Muscle of leg (tissue), 11 donors: ENCODE results near the gene ZNG1C. TPM values are rescaled to one million over a fixed set of nuclear protein-coding genes. Genes with fewer than 3 reads are reported as not detected.
"Not testable (repeated sequence)": the region's sequence is repeated elsewhere in the genome, so short reads cannot be mapped to it uniquely, and the experiment has no call there.

Experiments used
- DNase-seq: peaks from one replicate; pipeline ENCODE4 v3.0.0; 2013
- H3K27ac ChIP-seq: one replicate; pipeline ENCODE4 v1.5.1; 2013; ENCODE audit warnings: mild to moderate bottlenecking, low read length, control low read depth
- H3K27me3 ChIP-seq: one replicate; pipeline ENCODE4 v1.6.1; 2013; ENCODE audit warnings: low read length; ENCODE audit not compliant: control insufficient read depth, insufficient read depth
- H3K36me3 ChIP-seq: one replicate; pipeline ENCODE4 v1.6.1; 2013; ENCODE audit warnings: low read length; ENCODE audit not compliant: control insufficient read depth, insufficient read depth
- H3K4me1 ChIP-seq: one replicate; pipeline ENCODE4 v1.6.1; 2013; ENCODE audit warnings: low read length; ENCODE audit not compliant: control insufficient read depth, insufficient read depth
- H3K4me3 ChIP-seq: one replicate; pipeline ENCODE4 v1.5.1; 2013; ENCODE audit warnings: low read length, control low read depth
- H3K9me3 ChIP-seq: replicated peaks from 2 replicates; pipeline ENCODE4 v1.6.1; 2013; ENCODE audit warnings: low read depth, low read length; ENCODE audit not compliant: control insufficient read depth
- WGBS: methylation state at CpG from one replicate; pipeline ENCODE4 v1.1.5; 2013; ENCODE audit warnings: missing lambda C conversion rate; ENCODE audit not compliant: insufficient coverage; 5-methylcytosine and 5-hydroxymethylcytosine counted together
- polyA plus RNA-seq, 8 donors: library from polyadenylated mRNA; unstranded; fragments of 120-200 nt; gene quantifications; one replicate each; pipeline versions ENCODE4 v1.2.1 to v1.2.3, GENCODE V29; 2013; ENCODE audit warnings: inconsistent platforms in 1 of 8, low replicate concordance in 1 of 8; ENCODE audit not compliant: insufficient read length in 8 of 8, insufficient read depth in 1 of 8
- total RNA-seq: library from RNA; stranded (reverse); fragments of 120-200 nt; gene quantifications from one replicate; pipeline ENCODE4 v1.2.4, GENCODE V29; 2013

ZNG1C gene
- total and polyA plus RNA-seq, 9 donors = 10.0 to 25.9 (median 21.0) TPM

DNA sequence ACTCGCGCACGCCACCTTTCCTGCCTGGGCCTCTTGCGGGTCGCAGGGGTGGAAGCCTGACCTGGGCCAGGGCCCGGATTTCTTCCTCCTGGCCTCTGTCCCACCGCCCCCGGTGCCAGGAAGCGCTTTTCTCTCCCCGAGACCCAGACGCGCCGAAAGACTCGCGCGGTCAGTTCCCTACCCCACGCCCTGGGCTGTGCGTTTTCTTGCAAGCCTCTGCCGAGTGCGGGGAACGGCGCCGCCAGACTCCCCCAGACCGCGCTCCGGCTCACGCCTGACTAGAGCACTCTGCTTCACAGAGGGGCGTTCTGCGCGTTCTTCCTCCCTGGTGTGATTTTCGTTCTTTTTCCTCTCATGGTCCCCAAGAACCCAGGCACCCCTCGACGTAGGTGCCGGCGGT is 65.3 kb downstream of the ZNG1C start:
- not testable (repeated sequence) for H3K4me3 ChIP-seq, H3K9me3 ChIP-seq, H3K4me1 ChIP-seq, H3K27ac ChIP-seq, H3K36me3 ChIP-seq, DNase-seq
- WGBS = no CpG with 5 or more reads among the region's 35 CpGs
- H3K27me3 ChIP-seq = peaks cover 14% of the 10 kb centered on the region

DNA sequence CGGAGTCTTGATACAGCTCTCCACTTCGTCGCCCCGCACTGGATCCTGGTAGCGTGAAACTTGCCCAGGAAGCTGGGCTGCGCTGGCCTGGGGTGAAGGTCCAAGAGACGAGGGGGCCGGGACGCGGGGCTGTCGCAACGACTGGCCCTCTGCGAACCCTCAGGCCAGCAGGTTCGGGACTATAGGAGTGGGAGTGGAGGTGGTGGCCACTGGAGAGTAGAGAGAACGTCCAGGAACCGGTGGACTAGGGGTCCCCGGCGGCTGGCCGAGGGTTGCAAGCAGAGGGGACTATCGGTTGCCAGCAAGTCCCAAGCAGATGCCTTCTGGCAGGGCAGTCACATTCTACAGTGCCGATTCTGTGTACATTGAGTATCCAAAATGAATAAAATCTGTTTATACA is 65.9 kb downstream of the ZNG1C start:
- H3K4me1 ChIP-seq, H3K27ac ChIP-seq, DNase-seq, H3K4me3 ChIP-seq, H3K36me3 ChIP-seq, H3K9me3 ChIP-seq: not testable (repeated sequence)
- H3K27me3 ChIP-seq = peaks cover 14% of the 10 kb centered on the region
- WGBS = 33% methylated on average over 9 of the region's 21 CpGs

DNA sequence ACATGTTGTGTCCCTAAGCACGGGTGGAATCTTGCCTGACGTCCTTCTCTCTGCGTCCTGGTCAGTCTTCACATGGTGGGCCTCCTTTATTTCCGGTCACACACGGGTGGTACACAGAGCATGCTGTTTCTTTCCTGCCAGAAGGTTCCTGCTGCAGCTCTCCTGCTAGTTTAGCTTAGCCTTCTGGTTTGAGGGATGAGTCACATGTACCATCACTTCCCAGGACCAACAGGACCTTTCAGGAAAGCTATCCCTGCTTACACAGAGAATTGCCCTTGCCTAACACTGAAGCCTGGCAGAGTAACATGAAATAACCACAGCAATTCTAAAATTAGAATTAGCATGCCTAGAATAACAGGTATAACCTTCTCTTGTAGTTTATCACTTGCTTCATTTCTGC is 69.4 kb downstream of the ZNG1C start:
- no CpG with 5 or more reads among the region's 5 CpGs for WGBS
- not testable (repeated sequence) for DNase-seq, H3K4me1 ChIP-seq, H3K27ac ChIP-seq, H3K9me3 ChIP-seq, H3K36me3 ChIP-seq, H3K4me3 ChIP-seq
- peaks cover 11% of the 10 kb centered on the region for H3K27me3 ChIP-seq

DNA sequence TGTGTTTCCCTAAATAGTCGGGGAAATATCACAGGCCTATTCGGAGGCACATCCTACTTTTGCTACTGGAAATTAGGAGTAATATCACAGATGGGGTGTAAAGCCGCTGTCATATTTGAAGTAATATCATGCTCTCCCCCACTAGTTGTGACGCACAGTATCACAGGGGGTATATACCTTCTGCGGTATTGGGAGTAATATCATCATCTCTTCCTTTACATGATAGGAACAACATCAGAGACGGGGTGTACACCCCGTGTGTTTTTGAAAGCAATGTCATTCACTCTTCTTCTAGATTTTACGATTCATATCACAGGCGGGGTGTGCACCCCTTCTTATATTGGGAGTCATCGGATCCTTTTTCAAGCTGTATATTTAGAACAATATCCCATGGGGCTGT is 76.4 kb downstream of the ZNG1C start:
- H3K27ac ChIP-seq, H3K9me3 ChIP-seq, H3K4me3 ChIP-seq, H3K27me3 ChIP-seq, H3K4me1 ChIP-seq, H3K36me3 ChIP-seq, DNase-seq: not testable (repeated sequence)
- WGBS = no CpG with 5 or more reads among the region's 10 CpGs

DNA sequence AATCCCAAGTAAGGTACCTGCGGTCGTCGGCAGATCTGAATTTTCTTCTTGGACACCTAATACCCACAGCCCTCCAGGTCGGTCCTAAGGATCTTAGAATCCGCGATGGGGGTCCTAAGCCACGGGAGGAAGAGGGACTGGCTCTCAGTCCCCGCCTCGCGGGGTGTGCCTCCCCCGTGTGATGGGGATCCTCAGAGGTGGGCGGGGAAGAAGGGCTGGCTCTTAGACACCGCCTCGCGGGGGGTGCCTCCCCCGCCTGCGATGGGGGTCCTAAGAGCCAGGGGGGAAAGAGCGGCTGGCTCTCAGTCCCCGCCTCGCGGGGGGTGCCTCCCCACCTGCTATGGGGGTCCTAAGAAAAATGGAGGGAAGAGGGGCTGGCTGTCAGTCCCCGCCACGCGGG is 82.0 kb downstream of the ZNG1C start:
- not testable (repeated sequence) for H3K27me3 ChIP-seq, DNase-seq, H3K9me3 ChIP-seq, H3K27ac ChIP-seq, H3K36me3 ChIP-seq, H3K4me3 ChIP-seq, H3K4me1 ChIP-seq
- WGBS = no CpG with 5 or more reads among the region's 24 CpGs

DNA sequence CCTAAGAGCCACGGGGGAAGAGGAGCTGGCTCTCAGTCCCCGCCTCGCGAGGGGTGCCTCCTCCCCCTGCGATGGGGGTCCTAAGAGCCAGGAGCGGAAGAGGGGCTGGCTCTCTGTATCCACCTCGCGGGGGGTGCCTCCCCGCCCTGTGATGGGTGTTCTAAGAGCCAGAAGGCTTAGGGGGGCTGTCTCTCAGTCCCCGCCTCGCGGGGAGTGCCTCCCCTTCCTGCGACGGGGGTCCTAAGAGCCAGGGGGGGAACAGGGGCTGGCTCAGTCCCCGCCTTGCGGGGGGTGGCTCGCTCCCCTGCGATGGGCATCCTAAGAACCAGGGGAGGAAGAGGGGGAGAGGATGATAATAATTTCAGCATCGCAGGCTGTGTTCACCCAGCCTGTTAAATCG is 82.7 kb downstream of the ZNG1C start:
- not testable (repeated sequence) for H3K4me1 ChIP-seq, H3K9me3 ChIP-seq, DNase-seq, H3K36me3 ChIP-seq, H3K27me3 ChIP-seq, H3K4me3 ChIP-seq, H3K27ac ChIP-seq
- no CpG with 5 or more reads among the region's 20 CpGs for WGBS

DNA sequence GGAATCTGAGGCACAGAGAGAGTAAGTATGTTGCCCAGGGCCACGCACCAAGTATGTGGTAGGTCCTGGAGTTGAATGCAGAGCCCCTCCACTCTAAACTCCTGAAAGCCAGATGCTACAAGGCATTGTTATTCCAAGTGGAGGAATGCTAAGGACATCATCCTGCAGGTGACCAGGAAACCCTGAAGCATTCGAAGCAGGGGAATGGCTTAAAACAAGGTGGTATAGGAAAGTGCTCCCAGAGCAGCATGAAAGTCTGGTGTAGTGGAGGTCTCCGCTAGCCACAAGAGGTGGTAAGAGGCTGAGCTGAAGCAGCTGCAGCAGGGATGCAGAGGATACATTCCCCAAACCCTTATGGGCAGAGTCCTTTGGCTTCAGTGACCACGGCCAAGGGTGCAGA is 87.3 kb downstream of the ZNG1C start:
- not testable (repeated sequence) for H3K27me3 ChIP-seq, H3K4me3 ChIP-seq, H3K4me1 ChIP-seq, DNase-seq, H3K9me3 ChIP-seq, H3K27ac ChIP-seq, H3K36me3 ChIP-seq
- WGBS = no CpG with 5 or more reads among the region's 4 CpGs

DNA sequence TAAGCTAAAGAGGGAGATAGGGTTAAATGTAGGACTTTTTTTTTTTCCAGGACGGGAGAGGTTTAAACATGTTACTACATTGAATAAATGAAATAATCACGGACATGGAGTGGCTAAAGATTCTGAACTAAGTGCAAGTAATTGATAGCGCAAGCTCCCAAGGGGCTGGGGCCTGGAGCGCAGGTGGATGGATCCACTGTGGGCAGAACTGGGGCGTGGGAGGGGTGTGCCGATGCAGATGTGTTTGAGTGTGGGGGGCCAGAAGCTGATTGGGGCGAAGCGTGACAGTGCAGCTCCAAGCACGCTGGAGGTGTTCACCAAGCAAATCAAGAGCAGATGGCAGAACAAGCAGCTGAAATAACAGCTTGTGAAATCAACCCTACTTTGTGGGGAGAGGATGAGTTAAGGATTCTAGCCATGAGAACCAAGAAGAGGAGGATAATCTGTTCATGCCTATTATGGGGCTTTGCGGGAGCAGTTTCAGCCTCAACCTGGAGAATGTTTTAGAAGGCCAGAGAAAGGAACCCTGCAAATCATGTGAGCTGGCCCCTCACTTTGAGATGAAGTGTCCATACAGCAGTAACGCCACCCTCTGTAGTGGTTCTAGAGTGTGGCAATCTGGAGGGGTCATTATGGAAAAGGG is 88.9 kb downstream of the ZNG1C start:
- H3K4me3 ChIP-seq, H3K27ac ChIP-seq, H3K9me3 ChIP-seq, H3K36me3 ChIP-seq, H3K4me1 ChIP-seq, H3K27me3 ChIP-seq, DNase-seq: not testable (repeated sequence)
- WGBS = no CpG with 5 or more reads among the region's 11 CpGs

DNA sequence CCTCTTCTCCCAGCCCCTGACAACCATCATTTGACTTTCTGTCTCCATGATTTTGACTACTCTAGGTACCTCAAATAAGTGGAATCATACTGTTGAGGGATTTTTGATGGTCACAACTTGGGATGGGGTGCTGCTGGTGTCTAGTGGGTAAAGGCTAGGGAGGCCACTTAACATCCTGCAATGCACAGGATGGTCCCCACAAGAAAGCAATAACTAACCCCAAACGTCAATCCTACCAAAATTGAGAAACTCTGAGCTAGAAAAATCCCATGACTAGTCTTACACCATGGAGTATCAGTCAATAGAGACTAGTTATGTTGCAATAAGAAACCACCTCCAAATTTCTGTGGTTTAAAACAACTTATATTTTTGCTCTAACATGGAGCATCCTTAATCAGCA is 90.3 kb downstream of the ZNG1C start:
- no CpG with 5 or more reads among the region's 1 CpG for WGBS
- H3K9me3 ChIP-seq, H3K27me3 ChIP-seq, H3K4me3 ChIP-seq, H3K36me3 ChIP-seq, H3K4me1 ChIP-seq, H3K27ac ChIP-seq, DNase-seq: not testable (repeated sequence)

DNA sequence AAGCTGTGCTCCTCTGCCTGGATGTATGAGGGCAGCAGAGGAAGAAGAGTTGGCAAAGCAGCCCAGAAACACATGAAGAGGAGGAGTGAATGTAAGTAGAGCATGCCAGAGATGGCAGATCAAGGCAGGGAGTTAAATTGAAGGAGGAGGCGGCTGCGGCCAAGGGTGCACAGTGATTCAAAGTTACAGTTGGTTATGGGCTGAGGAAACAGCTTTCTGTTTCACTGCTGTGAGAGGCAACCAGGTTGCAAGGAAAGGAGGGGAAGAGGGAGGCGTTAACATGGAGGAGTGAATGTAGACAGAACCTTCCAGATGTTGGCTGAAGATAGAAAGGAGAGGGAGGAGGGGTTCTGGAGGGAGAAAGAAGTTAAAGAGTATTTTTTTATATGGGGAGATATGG is 94.2 kb downstream of the ZNG1C start:
- not testable (repeated sequence) for H3K4me1 ChIP-seq, H3K9me3 ChIP-seq, DNase-seq, H3K27ac ChIP-seq, H3K4me3 ChIP-seq, H3K36me3 ChIP-seq, H3K27me3 ChIP-seq
- WGBS = no CpG with 5 or more reads among the region's 3 CpGs

DNA sequence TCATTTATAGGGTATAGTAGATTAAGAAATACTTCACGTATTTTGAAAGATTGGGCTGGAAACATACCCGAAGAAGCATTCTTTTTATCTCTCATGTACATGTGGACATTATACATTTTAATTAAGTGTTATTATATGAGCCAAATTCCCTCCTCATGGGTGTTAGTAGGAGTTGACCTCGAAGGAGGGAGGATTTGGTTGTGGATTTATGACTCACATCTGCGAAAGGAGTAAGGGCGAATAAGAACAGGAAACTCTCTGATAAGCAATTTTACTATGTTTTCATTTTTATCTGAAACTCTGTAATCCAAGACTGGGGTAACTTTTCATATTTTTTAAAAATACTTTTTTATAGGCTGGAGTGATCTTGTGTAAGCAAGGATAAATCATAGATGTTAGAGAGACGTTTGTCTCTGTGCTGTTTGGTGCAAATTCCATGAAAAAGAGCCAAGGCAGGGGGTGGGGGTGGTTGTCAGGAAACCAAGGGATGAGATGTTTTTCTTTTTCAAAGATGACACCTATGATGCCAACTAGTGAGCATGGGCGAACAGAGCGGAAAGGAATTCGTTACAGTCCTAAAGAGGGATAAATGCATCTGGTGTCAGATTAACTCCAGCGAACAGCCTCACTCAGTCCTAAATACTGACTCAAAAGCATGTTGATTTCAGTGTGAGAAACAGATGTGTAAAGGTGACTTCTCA is 95.0 kb downstream of the ZNG1C start:
- not testable (repeated sequence) for H3K4me3 ChIP-seq, H3K27ac ChIP-seq, H3K27me3 ChIP-seq, H3K36me3 ChIP-seq, H3K4me1 ChIP-seq, DNase-seq, H3K9me3 ChIP-seq
- no CpG with 5 or more reads among the region's 10 CpGs for WGBS
